HAP-1 (cell line): Measurements from ENCODE around the gene VCL.
"Not testable (repeated sequence)": the region's sequence is repeated elsewhere in the genome, so short reads cannot be mapped to it uniquely, and the experiment has no call there.

Experiments used
- DNase-seq, 2 experiments: peaks; one replicate each; pipeline ENCODE4 v3.0.0-alpha.2; 2016 to 2020; ENCODE audit warnings: low spot score in 2 of 2
- H3K27me3 ChIP-seq: fragments of 250-450 bp; sonication (Bioruptor Pico); 2 replicates; pipeline ENCODE4 v1.5.1; 2020; ENCODE audit warnings: low read depth, mild to moderate bottlenecking, moderate library complexity
- H3K36me3 ChIP-seq: fragments of 250-450 bp; sonication (Bioruptor Pico); replicated peaks from 2 replicates; pipeline ENCODE4 v1.5.1; 2020; ENCODE audit warnings: mild to moderate bottlenecking
- H3K4me1 ChIP-seq: fragments of 250-450 bp; sonication (Bioruptor Pico); 2 replicates; pipeline ENCODE4 v1.5.1; 2020; ENCODE audit warnings: mild to moderate bottlenecking
- H3K4me3 ChIP-seq: fragments of 250-450 bp; sonication (Bioruptor Pico); 2 replicates; pipeline ENCODE4 v1.5.1; 2020; ENCODE audit warnings: mild to moderate bottlenecking, moderate library complexity
- H3K9me3 ChIP-seq: fragments of 250-450 bp; sonication (Bioruptor Pico); 2 replicates; pipeline ENCODE4 v1.5.1; 2020; ENCODE audit warnings: mild to moderate bottlenecking, moderate library complexity
- in situ Hi-C: fragments of 300-500 bp; cut with MboI; formaldehyde crosslinking; loops from 3 replicates; pipeline ENCODE4 v1.14.3; 2020; ENCODE audit warnings: low sequenced_read_pairs, inconsistent platforms, mixed read lengths

Gene VCL

GRCh38 chr10:74113546-74113945 lies 115.6 kb downstream of the VCL start:
- in situ Hi-C loops, result no loop called here
- DNase-seq, result no peak
- H3K4me3 ChIP-seq, result no peak overlapping the region
- H3K27me3 ChIP-seq, result no peaks in the 10 kb centered on the region
- peaks cover 95% of the 10 kb centered on the region for H3K36me3 ChIP-seq
- H3K4me1 ChIP-seq, result no peaks in the 10 kb centered on the region
- H3K9me3 ChIP-seq, result no peaks in the 10 kb centered on the region

GRCh38 chr10:74114041-74114448 lies 116.1 kb downstream of the VCL start:
- H3K36me3 ChIP-seq, result peaks cover 95% of the 10 kb centered on the region
- H3K4me3 ChIP-seq, result no peak overlapping the region
- no peaks in the 10 kb centered on the region for H3K9me3 ChIP-seq
- no peak for DNase-seq
- in situ Hi-C loops, result no loop called here
- no peaks in the 10 kb centered on the region for H3K27me3 ChIP-seq
- H3K4me1 ChIP-seq, result no peaks in the 10 kb centered on the region

- no peak for DNase-seq
- peaks cover 94% of the 10 kb centered on the region for H3K36me3 ChIP-seq
- in situ Hi-C loops, result no loop called here
Observed at GRCh38 chr10:74117738-74118137, 119.8 kb downstream of the VCL start.

GRCh38 chr10:74118804-74119203 lies 120.9 kb downstream of the VCL start:
- DNase-seq, result no peak
- in situ Hi-C loops, result no loop called here
- H3K36me3 ChIP-seq, result peaks cover 94% of the 10 kb centered on the region
- H3K4me3 ChIP-seq, result no peak overlapping the region
- H3K4me1 ChIP-seq, result no peaks in the 10 kb centered on the region
- no peaks in the 10 kb centered on the region for H3K27me3 ChIP-seq
- H3K9me3 ChIP-seq, result no peaks in the 10 kb centered on the region

More at GRCh38 chr10:74117738-74118137, 119.8 kb downstream of the VCL start:
- Histone ChIP-seq H3K27me3 (no peaks in the 10 kb centered on the region), H3K4me3 (no peak overlapping the region), H3K4me1 (no peaks in the 10 kb centered on the region), H3K9me3 (no peaks in the 10 kb centered on the region)

GRCh38 chr10:74120911-74121310 lies 123.0 kb downstream of the VCL start:
- Histone ChIP-seq H3K4me1 (0 out of 2 replicates have a peak, but pooled peaks cover 3% of the 10 kb centered on the region), H3K9me3 (no peaks in the 10 kb centered on the region), H3K36me3 (peaks cover 94% of the 10 kb centered on the region), H3K27me3 (no peaks in the 10 kb centered on the region), H3K4me3 (no peak overlapping the region)
- no peak for DNase-seq
- in situ Hi-C loops, result no loop called here

GRCh38 chr10:74121368-74121767 lies 123.5 kb downstream of the VCL start:
- DNase-seq, result no peak
- in situ Hi-C loops, result no loop called here
- Histone ChIP-seq H3K27me3 (no peaks in the 10 kb centered on the region), H3K4me1 (0 out of 2 replicates have a peak, but pooled peaks cover 3% of the 10 kb centered on the region), H3K36me3 (peaks cover 94% of the 10 kb centered on the region), H3K4me3 (no peak overlapping the region), H3K9me3 (no peaks in the 10 kb centered on the region)

- in situ Hi-C loops, result no loop called here
- peaks cover 93% of the 10 kb centered on the region for H3K36me3 ChIP-seq
- 0 out of 2 replicates have a peak, but pooled peaks cover 3% of the 10 kb centered on the region for H3K4me1 ChIP-seq
- H3K27me3 ChIP-seq, result no peaks in the 10 kb centered on the region
- H3K9me3 ChIP-seq, result no peaks in the 10 kb centered on the region
- H3K4me3 ChIP-seq, result no peak overlapping the region
- DNase-seq, result no peak
Observed at GRCh38 chr10:74122060-74122459, 124.1 kb downstream of the VCL start.

GRCh38 chr10:74123081-74123480 lies 125.2 kb downstream of the VCL start:
- H3K36me3 ChIP-seq, result peaks cover 89% of the 10 kb centered on the region

GRCh38 chr10:74133923-74134820 lies 136.3 kb downstream of the VCL start:
- in situ Hi-C loops, result no loop called here
- no peak for DNase-seq
- H3K9me3 ChIP-seq, result no peaks in the 10 kb centered on the region
- H3K4me3 ChIP-seq, result no peak overlapping the region
- H3K36me3 ChIP-seq, result peaks cover 56% of the 10 kb centered on the region
- no peaks in the 10 kb centered on the region for H3K27me3 ChIP-seq
- H3K4me1 ChIP-seq, result no peaks in the 10 kb centered on the region

More at GRCh38 chr10:74123081-74123480, 125.2 kb downstream of the VCL start:
- no peak for DNase-seq
- in situ Hi-C loops, result no loop called here
- Histone ChIP-seq H3K4me1 (0 out of 2 replicates have a peak, but pooled peaks cover 3% of the 10 kb centered on the region), H3K4me3 (no peak overlapping the region), H3K27me3 (no peaks in the 10 kb centered on the region), H3K9me3 (no peaks in the 10 kb centered on the region)

- no peaks in the 10 kb centered on the region for H3K27me3 ChIP-seq
- no peak for DNase-seq
- H3K9me3 ChIP-seq, result no peaks in the 10 kb centered on the region
- H3K36me3 ChIP-seq, result peaks cover 47% of the 10 kb centered on the region
- H3K4me3 ChIP-seq, result no peak overlapping the region
- no peaks in the 10 kb centered on the region for H3K4me1 ChIP-seq
- in situ Hi-C loops, result no loop called here
Observed at GRCh38 chr10:74135452-74135851, 137.5 kb downstream of the VCL start.

GRCh38 chr10:74137992-74138391 lies 140.1 kb downstream of the VCL start:
- Histone ChIP-seq H3K36me3 (peaks cover 36% of the 10 kb centered on the region), H3K27me3 (no peaks in the 10 kb centered on the region), H3K4me3 (no peak overlapping the region), H3K9me3 (no peaks in the 10 kb centered on the region), H3K4me1 (no peaks in the 10 kb centered on the region)
- in situ Hi-C loops, result no loop called here
- no peak for DNase-seq

- H3K4me3 ChIP-seq, DNase-seq, H3K27me3 ChIP-seq, H3K4me1 ChIP-seq, H3K9me3 ChIP-seq, in situ Hi-C loops: not testable (repeated sequence)
- H3K36me3 ChIP-seq, result peaks cover 36% of the 10 kb centered on the region
Observed at GRCh38 chr10:74138596-74138995, 140.7 kb downstream of the VCL start.

- H3K36me3 ChIP-seq, result peaks cover 26% of the 10 kb centered on the region
- in situ Hi-C loops, result no loop called here
- H3K27me3 ChIP-seq, result no peaks in the 10 kb centered on the region
- H3K4me3 ChIP-seq, result no peak overlapping the region
- no peaks in the 10 kb centered on the region for H3K4me1 ChIP-seq
- no peaks in the 10 kb centered on the region for H3K9me3 ChIP-seq
- DNase-seq, result no peak
Observed at GRCh38 chr10:74139981-74140380, 142.1 kb downstream of the VCL start.

- no peak for DNase-seq
- H3K4me3 ChIP-seq, result no peak overlapping the region
- in situ Hi-C loops, result no loop called here
- H3K4me1 ChIP-seq, result peaks cover 4% of the 10 kb centered on the region
- H3K27me3 ChIP-seq, result no peaks in the 10 kb centered on the region
- H3K36me3 ChIP-seq, result peaks cover 22% of the 10 kb centered on the region
- no peaks in the 10 kb centered on the region for H3K9me3 ChIP-seq
Observed at GRCh38 chr10:74140553-74140952, 142.6 kb downstream of the VCL start.
